ENCODE data around the gene MILR1.
"Not testable (repeated sequence)": the region's sequence is repeated elsewhere in the genome, so short reads cannot be mapped to it uniquely, and the experiment has no call there.

The MILR1 gene

DNA sequence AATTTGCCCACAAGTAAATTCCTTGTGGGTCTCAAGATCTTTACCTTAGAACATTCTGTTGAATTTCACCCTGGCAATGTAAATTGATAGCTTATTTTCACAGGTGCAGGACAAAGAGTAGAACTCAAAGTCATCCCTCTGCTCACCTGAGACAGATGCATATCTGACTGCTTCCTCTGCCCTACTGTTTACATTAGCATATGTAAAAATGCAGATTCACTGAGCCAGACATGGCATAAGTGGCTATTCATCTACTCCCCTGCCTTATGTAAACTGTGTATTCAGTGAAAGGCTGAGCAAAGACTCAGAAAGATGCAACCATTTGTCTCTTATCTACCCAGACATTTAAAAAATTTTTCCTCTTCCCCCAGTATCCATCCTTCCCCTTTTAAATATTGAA, 22.3 kb upstream of the MILR1 start:
- DNase-seq (ENCODE audit: low read depth in 2 of 2) = no peak

DNA sequence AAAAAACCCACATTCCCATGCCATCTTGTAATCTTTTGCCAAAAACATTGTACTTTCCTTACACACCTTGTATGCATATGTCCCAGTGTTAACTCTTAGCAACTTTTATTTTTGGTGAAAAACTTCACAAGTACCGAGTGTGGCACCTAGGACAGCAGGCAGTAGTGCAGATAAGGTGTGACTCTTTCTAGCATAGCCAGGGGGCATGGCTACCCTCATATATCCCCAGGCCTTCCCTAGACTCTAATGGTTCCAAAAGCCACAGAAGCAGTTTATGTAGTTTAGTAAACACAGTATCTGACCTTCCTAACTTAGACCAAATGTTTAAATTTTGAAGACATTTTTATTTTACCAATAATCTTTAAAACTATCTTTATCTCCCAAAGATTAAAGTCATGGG, 20.5 kb upstream of the MILR1 start:
- DNase-seq (ENCODE audit: low read depth in 2 of 2) = no peak

DNA sequence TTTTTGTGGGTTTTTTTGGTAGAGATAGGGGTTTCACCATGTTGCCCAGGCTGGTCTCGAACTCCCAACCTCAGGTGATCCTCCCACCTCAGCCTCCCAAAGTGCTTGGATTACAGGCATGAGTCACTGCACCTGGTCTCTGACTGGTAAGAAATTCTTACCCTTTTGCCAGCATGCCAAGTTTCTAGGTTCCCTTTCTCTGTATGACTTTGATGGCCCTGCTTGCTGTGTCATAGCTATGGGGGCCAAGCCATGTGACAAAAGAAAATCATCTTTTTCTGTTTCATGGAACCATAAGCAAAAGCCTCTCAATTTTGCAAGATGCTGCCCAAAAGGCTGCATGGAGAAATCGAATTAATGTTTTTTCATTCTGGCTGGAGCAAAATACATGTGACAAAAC, 18.9 kb upstream of the MILR1 start:
- DNase-seq (ENCODE audit: low read depth in 2 of 2) = not testable (repeated sequence)

GRCh38 chr17:64431534-64431933, 17.4 kb upstream of the MILR1 start:
- no peak for DNase-seq (ENCODE audit: low read depth in 2 of 2)

GRCh38 chr17:64437944-64438525, 10.9 kb upstream of the MILR1 start:
- DNase-seq (ENCODE audit: low read depth in 2 of 2) = no peak

DNA sequence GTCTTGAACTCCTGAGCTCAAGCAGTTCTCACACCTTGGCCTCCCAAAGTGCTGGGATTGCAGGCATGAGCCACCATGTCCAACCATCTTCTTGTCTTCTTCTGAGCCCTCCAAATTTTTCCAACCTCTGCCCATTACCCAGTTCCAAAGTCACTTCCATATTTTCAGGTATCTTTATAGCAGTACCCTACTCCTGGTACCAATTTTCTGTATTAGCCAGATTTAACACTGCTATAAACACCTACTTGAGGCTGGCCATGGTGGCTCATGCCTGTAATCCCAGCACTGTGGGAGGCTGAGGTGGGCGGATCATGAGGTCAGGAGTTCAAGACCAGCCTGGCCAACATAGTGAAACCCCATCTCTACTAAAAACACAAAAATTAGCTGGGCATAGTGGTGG, 9.4 kb upstream of the MILR1 start:
- not testable (repeated sequence) for DNase-seq (ENCODE audit: low read depth in 2 of 2)

- no peak for DNase-seq (ENCODE audit: low read depth in 2 of 2)
Observed at GRCh38 chr17:64439956-64440355, 9.0 kb upstream of the MILR1 start.

- no peak for DNase-seq (ENCODE audit: low read depth in 2 of 2)
Observed at GRCh38 chr17:64441772-64442540, 7.0 kb upstream of the MILR1 start.

DNA sequence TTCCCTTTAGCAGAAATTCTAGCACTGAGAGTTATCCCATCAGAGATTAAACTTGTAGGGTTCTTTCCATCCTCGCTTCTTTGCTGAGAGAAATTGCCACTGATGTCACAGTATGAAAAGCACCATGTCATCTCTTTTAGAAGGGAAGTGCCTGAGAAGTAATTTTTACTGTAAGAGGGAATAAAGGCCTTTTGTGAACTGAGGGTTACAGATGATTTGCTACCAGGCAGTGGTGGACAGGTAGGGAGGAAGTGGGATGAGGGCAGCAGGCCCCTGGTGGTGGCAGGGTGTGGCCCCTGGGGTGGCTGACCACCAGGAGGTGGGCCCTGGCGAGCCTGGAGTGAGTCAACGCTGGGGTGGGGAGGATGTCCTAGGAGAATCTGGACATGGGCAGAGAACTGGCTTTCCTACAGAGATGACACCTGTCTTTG, 6.4 kb upstream of the MILR1 start:
- no peak for DNase-seq (ENCODE audit: low read depth in 2 of 2)

- no peak for DNase-seq (ENCODE audit: low read depth in 2 of 2)
Observed at GRCh38 chr17:64443086-64443760, 5.7 kb upstream of the MILR1 start.

GRCh38 chr17:64447526-64447925, 1.4 kb upstream of the MILR1 start:
- DNase-seq (ENCODE audit: low read depth in 2 of 2) = no peak

DNA sequence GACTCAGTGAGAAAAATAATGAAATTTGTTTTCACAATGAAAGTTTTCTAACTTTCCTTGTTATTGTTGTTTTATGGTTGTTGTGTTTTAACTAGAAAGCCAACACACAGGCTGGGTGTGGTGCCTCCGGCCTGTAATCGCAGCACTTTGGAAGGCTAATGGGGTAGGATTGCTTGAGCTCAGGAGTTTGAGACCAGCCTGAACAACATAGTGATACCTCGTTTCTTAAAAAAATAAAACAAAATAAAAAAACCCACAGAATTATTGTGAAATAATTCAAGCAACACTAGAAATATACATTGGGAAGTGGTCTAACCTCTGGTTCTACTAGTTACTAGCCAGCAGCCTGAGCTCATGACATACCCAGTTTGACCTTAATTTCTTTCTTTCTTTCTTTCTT, 630 bp downstream of the MILR1 start:
- DNase-seq (ENCODE audit: low read depth in 2 of 2) = no peak

DNA sequence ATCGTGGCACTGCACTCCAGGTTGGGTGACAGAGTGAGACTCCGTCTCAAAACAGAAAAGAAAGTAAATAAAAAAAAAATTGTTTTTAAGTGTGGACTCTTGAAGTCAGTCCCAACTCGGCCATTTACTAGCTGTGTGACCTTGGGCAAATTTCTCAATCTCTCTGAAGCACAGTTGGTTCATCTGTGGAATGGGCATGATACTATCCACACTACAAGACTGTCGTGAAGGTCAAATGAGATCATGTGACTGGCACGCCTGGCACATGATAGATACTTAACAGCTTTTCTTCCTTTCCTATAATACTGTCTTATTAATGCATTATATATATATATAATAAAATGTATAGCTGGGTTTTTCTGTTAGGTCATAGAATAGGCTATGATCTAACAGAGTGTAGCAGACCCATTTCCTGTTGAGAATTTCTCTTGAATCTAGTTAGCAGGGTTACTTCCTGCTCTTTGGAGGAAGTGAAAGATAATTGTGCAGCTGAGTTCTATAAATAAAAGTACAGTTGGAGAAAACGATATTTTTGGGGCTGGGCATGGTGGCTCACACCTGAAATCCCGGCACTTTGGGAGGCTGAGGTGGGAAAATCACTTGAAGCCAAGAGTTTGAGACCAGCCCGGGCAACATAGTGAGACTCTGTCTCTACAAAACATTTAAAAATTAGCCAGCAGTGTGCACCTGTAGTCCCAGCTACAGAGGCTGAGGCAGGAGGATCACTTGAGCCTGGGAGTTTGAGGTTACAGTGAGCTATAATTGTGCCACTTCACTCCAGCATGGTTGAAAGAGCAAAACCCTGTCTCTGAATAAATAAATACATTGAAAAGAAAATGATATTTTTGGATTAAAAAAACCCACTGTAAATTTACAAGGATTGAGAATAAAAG, 7.3 kb downstream of the MILR1 start:
- no peak for DNase-seq (ENCODE audit: low read depth in 2 of 2)

DNA sequence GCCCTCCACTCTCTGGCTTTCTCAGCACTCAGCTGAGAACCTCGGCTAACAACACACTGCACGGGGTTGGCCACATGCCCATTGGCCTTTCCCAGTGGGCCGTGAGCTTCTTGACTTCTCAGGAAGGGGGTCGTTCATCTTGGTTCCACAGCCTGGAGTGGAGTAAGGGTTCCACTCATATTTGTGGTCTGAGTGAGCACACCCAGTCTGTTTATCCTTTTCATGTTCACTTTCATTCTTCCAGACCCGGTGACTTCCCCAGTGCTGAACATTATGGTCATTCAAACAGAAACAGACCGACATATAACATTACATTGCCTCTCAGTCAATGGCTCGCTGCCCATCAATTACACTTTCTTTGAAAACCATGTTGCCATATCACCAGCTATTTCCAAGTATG, 8.2 kb downstream of the MILR1 start:
- no peak for DNase-seq (ENCODE audit: low read depth in 2 of 2)

DNA sequence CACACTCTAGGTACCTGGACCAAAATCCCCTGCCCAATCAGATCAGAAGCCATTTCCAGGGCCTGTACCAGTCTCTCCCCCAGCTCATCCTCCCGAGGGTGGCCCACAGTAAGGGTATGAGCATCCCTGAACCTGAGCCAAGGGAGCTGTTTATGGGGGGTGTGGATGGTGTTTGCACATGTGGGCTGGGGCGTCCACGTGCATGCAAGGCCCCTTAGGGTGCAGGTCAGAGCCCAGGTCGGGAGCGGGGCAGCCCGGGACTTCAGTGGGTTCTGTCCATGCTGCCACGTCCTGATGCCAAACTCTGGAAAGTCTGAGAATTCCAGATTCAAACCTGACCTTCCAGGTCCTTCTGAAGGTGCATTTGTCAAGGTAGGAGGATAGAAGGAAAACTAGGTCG, 9.8 kb downstream of the MILR1 start:
- DNase-seq (ENCODE audit: low read depth in 2 of 2) = no peak

DNA sequence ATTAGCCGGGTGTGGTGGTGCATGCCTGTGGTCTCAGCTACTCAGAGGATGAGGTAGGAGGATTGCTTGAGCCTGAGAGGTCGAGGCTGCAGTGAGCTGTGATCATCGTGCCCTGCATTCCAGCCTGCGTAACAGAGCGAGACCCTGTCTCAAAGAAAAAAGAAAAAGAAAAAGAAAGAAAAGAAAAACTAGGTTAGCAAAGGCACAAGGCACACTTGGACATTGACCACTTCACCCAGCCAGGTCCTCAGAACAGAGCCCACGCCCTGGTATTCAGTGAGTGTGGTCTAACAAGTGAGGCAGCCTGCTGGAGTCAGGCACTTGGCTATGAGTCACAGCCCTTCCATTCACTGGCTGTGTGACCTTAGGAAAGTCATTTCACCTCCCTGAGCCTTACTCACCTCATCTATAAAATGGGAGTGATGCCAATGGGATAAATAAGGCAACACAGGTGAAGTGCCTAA, 10.4 kb downstream of the MILR1 start:
- no peak for DNase-seq (ENCODE audit: low read depth in 2 of 2)

DNA sequence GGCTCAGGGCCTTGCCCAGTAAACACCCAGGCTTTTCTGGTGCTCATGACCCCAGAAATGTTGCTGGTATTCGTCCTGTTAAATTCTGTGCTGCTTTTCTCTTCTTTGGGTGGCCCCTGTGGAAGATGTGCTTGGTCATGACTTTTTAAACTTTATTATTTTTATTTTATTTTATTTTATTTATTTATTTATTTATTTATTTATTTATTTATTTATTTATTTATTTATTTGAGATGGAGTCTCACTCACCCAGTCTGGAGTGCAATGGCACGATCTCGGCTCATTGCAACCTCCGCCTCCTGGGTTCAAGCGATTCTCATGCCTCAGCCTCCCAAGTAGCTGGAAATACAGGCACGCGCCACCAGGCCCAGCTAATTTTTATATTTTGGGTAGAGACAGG, 10.9 kb downstream of the MILR1 start:
- not testable (repeated sequence) for DNase-seq (ENCODE audit: low read depth in 2 of 2)

GRCh38 chr17:64460955-64461354, 12.0 kb downstream of the MILR1 start:
- no peak for DNase-seq (ENCODE audit: low read depth in 2 of 2)

- DNase-seq (ENCODE audit: low read depth in 2 of 2) = no peak
Observed at GRCh38 chr17:64461788-64462187, 12.9 kb downstream of the MILR1 start.

DNA sequence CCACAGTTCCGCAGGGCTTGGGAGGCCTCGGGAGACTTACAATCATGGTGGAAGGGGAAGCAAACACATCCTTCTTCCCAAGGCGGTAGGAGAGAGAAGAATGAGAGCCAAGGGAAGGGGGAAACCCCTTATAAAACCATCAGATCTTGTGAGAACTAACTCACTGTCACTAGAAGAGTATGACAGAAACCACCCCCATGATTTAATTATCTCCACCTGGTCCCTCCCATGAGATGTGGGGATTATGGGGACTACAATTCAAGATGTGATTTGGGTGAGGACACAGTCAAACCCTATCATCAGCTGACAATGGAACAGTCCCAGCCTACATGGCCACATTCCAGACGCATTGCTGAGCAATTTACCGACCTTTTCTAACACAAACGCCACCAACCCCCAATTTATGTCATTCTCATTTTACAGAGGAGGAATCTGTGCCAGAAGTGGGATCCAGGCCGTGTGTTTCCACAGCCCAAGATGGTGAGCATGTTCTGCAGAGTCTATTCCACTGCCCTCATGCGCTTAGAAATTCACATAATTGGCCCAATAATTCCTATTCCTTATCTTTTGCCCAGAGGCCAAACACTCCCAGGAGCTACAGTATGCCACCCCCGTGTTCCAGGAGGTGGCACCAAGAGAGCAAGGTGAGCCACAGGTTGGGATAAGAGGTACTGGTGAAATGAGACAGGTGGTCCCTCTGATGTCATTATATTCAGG, 17.3 kb downstream of the MILR1 start:
- DNase-seq (ENCODE audit: low read depth in 2 of 2) = no peak

DNA sequence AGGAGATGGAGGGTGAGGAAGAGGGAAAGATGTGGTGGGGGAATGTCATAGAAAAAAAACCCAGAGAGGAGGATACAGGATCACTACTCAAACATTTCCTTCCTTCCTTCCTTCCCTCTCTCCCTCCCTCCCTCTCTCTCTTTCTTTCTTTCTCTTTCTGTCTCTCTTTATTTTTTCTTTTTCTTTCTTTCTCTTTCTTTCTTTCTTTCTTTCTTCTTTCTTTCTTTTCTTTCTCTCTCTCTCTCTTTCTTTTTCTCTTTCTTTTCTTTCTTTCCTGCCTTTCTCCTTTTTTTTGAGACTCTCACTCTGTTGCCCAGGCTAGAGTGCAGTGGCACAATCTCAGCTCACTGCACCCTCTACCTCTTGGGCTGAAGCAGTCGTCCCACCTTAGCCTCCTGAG, 17.9 kb downstream of the MILR1 start:
- DNase-seq (ENCODE audit: low read depth in 2 of 2) = not testable (repeated sequence)
